ENCODE measurements around the gene FER. TPM values are rescaled to one million over a fixed set of nuclear protein-coding genes. Genes with fewer than 3 reads are reported as not detected.

Gene FER
- total RNA-seq, 2 donors from 2014 or later, result 10.8 to 15.7 TPM

- Histone ChIP-seq H3K9me3 (no peaks in the 10 kb centered on the region), H3K27me3 (no peaks in the 10 kb centered on the region), H3K4me3 (no peak overlapping the region), H3K27ac (no peak overlapping the region), H3K4me1 (no peaks in the 10 kb centered on the region), H3K36me3 (no peaks in the 10 kb centered on the region), H3K9ac (ENCODE audit: low read depth in 2 of 2, low read length in 2 of 2) (no peak overlapping the region)
- DNase-seq, result no peak
- TF ChIP-seq CTCF (IDR thresholded peaks at IDR 0.05), result no peak
- intact Hi-C loops (cut with DNase I), result no loop called here
Measured at GRCh38 chr5:108937221-108937620, 189.5 kb downstream of the FER start.

GRCh38 chr5:108940506-108940905 lies 192.8 kb downstream of the FER start:
- no peaks in the 10 kb centered on the region for H3K36me3 ChIP-seq
- no peaks in the 10 kb centered on the region for H3K9me3 ChIP-seq
- no peaks in the 10 kb centered on the region for H3K4me1 ChIP-seq
- no peaks in the 10 kb centered on the region for H3K27me3 ChIP-seq
- DNase-seq, result no peak
- H3K9ac ChIP-seq (ENCODE audit: low read depth in 2 of 2, low read length in 2 of 2), result no peak overlapping the region
- no peak overlapping the region for H3K4me3 ChIP-seq
- no peak for TF ChIP-seq CTCF (IDR thresholded peaks at IDR 0.05)
- no peak overlapping the region for H3K27ac ChIP-seq
- intact Hi-C loops (cut with DNase I), result no loop called here

GRCh38 chr5:108941746-108942145 lies 194.0 kb downstream of the FER start:
- TF ChIP-seq CTCF (IDR thresholded peaks at IDR 0.05), result no peak
- no peak overlapping the region for H3K4me3 ChIP-seq
- no peaks in the 10 kb centered on the region for H3K27me3 ChIP-seq
- H3K36me3 ChIP-seq, result no peaks in the 10 kb centered on the region
- DNase-seq, result no peak
- intact Hi-C loops (cut with DNase I), result no loop called here
- H3K9ac ChIP-seq (ENCODE audit: low read depth in 2 of 2, low read length in 2 of 2), result no peak overlapping the region
- H3K9me3 ChIP-seq, result no peaks in the 10 kb centered on the region
- no peaks in the 10 kb centered on the region for H3K4me1 ChIP-seq
- H3K27ac ChIP-seq, result no peak overlapping the region

- Histone ChIP-seq H3K27me3 (no peaks in the 10 kb centered on the region), H3K36me3 (no peaks in the 10 kb centered on the region), H3K9ac (ENCODE audit: low read depth in 2 of 2, low read length in 2 of 2) (no peak overlapping the region), H3K9me3 (no peaks in the 10 kb centered on the region), H3K4me3 (no peak overlapping the region), H3K27ac (no peak overlapping the region), H3K4me1 (no peaks in the 10 kb centered on the region)
- DNase-seq, result no peak
- intact Hi-C loops (cut with DNase I), result no loop called here
- TF ChIP-seq CTCF (IDR thresholded peaks at IDR 0.05), result no peak
Measured at GRCh38 chr5:108942701-108943100, 195.0 kb downstream of the FER start.

- TF ChIP-seq CTCF (IDR thresholded peaks at IDR 0.05), result no peak
- no peak for DNase-seq
- Histone ChIP-seq H3K9ac (ENCODE audit: low read depth in 2 of 2, low read length in 2 of 2) (no peak overlapping the region), H3K36me3 (no peaks in the 10 kb centered on the region), H3K4me3 (no peak overlapping the region), H3K9me3 (no peaks in the 10 kb centered on the region), H3K4me1 (no peaks in the 10 kb centered on the region), H3K27me3 (no peaks in the 10 kb centered on the region), H3K27ac (no peak overlapping the region)
- intact Hi-C loops (cut with DNase I), result no loop called here
Measured at GRCh38 chr5:108945094-108945493, 197.4 kb downstream of the FER start.

- Histone ChIP-seq H3K4me3 (no peak overlapping the region), H3K27me3 (no peaks in the 10 kb centered on the region), H3K9ac (ENCODE audit: low read depth in 2 of 2, low read length in 2 of 2) (no peak overlapping the region), H3K27ac (no peak overlapping the region), H3K9me3 (no peaks in the 10 kb centered on the region), H3K4me1 (no peaks in the 10 kb centered on the region), H3K36me3 (no peaks in the 10 kb centered on the region)
- no peak for TF ChIP-seq CTCF (IDR thresholded peaks at IDR 0.05)
- no peak for DNase-seq
- intact Hi-C loops (cut with DNase I), result no loop called here
Measured at GRCh38 chr5:108946008-108946407, 198.3 kb downstream of the FER start.

All from colonic mucosa (tissue), 4 donors.